Type B pancreatic cell (in vitro differentiated cells): ENCODE data around the gene DDX39A. TPM values are rescaled to one million over a fixed set of nuclear protein-coding genes. Genes with fewer than 3 reads are reported as not detected.
"Not testable (repeated sequence)": the region's sequence is repeated elsewhere in the genome, so short reads cannot be mapped to it uniquely, and the experiment has no call there.

ENCODE experiments used
- DNase-seq: peaks from one replicate; pipeline ENCODE4 v3.0.0; 2021; ENCODE audit warnings: mixed read lengths; ENCODE audit not compliant: unreplicated experiment; ENCODE audit errors: extremely low spot score
- H3K27ac Mint-ChIP-seq: 2 replicates; pipeline ENCODE4 v1.8.0; 2021; ENCODE audit warnings: mild to moderate bottlenecking, mixed read lengths
- H3K27me3 Mint-ChIP-seq: 2 replicates; pipeline ENCODE4 v1.8.0; 2021; ENCODE audit warnings: mixed read lengths
- H3K36me3 Mint-ChIP-seq: 2 replicates; pipeline ENCODE4 v1.8.0; 2021; ENCODE audit warnings: mixed read lengths
- H3K4me1 Mint-ChIP-seq: one replicate; pipeline ENCODE4 v1.8.0; 2021; ENCODE audit warnings: mixed read lengths; ENCODE audit not compliant: unreplicated experiment
- H3K4me3 Mint-ChIP-seq: 2 replicates; pipeline ENCODE4 v1.8.0; 2021; ENCODE audit warnings: mild to moderate bottlenecking, mixed read lengths
- H3K9me3 Mint-ChIP-seq: 2 replicates; pipeline ENCODE4 v1.8.0; 2021; ENCODE audit warnings: mixed read lengths
- CTCF ChIP-seq: fragments of 200-600 bp; sonication (generic); conservative IDR thresholded peaks from 2 replicates; pipeline ENCODE4 v1.5.0; 2021; ENCODE audit warnings: antibody characterized with exemption, mild to moderate bottlenecking
- total RNA-seq: library from RNA; stranded (reverse); gene quantifications from 2 replicates; pipeline ENCODE4 v1.2.1, GENCODE V29; 2021; ENCODE audit warnings: low replicate concordance

DDX39A gene
- total RNA-seq, 1 donor from 2014 or later: 84.3 TPM

GRCh38 chr19:14459703-14460102, 40.6 kb upstream of the DDX39A start:
- Mint-ChIP-seq H3K36me3 (peaks cover 16% of the 10 kb centered on the region), H3K9me3 (no peaks in the 10 kb centered on the region), H3K4me3 (no peak overlapping the region), H3K27ac (no peak overlapping the region), H3K27me3 (no peaks in the 10 kb centered on the region), H3K4me1 (no peaks in the 10 kb centered on the region)
- TF ChIP-seq CTCF: no peak
- no peak for DNase-seq

GRCh38 chr19:14452303-14452702, 33.2 kb upstream of the DDX39A start:
- not testable (repeated sequence) for H3K4me1 Mint-ChIP-seq, H3K27me3 Mint-ChIP-seq, DNase-seq, H3K9me3 Mint-ChIP-seq, H3K4me3 Mint-ChIP-seq, H3K27ac Mint-ChIP-seq
- H3K36me3 Mint-ChIP-seq: peaks cover 22% of the 10 kb centered on the region

GRCh38 chr19:14450876-14451275, 31.7 kb upstream of the DDX39A start:
- H3K36me3 Mint-ChIP-seq: peaks cover 25% of the 10 kb centered on the region
- no peaks in the 10 kb centered on the region for H3K4me1 Mint-ChIP-seq
- H3K27me3 Mint-ChIP-seq: no peaks in the 10 kb centered on the region
- no peaks in the 10 kb centered on the region for H3K9me3 Mint-ChIP-seq
- no peak for DNase-seq
- H3K4me3 Mint-ChIP-seq: no peak overlapping the region
- H3K27ac Mint-ChIP-seq: no peak overlapping the region
- no peak for TF ChIP-seq CTCF

- H3K36me3 Mint-ChIP-seq: peaks cover 25% of the 10 kb centered on the region
- H3K4me1 Mint-ChIP-seq: no peaks in the 10 kb centered on the region
- H3K27me3 Mint-ChIP-seq: no peaks in the 10 kb centered on the region
- DNase-seq: no peak
- no peak overlapping the region for H3K4me3 Mint-ChIP-seq
- no peak overlapping the region for H3K27ac Mint-ChIP-seq
- H3K9me3 Mint-ChIP-seq: no peaks in the 10 kb centered on the region
- no peak for TF ChIP-seq CTCF
These were observed 31.2 kb upstream of the DDX39A start for GRCh38 chr19:14450168-14450874.

GRCh38 chr19:14449321-14449720, 30.2 kb upstream of the DDX39A start:
- H3K4me1 Mint-ChIP-seq: no peaks in the 10 kb centered on the region
- peak overlapping the region; percentile 75 for H3K27ac Mint-ChIP-seq
- H3K4me3 Mint-ChIP-seq: no peak overlapping the region
- TF ChIP-seq CTCF: no peak
- no peak for DNase-seq
- no peaks in the 10 kb centered on the region for H3K27me3 Mint-ChIP-seq
- H3K36me3 Mint-ChIP-seq: peaks cover 25% of the 10 kb centered on the region
- no peaks in the 10 kb centered on the region for H3K9me3 Mint-ChIP-seq

- Mint-ChIP-seq H3K27me3 (no peaks in the 10 kb centered on the region), H3K36me3 (peaks cover 28% of the 10 kb centered on the region)
- no peak for TF ChIP-seq CTCF
These were observed 27.3 kb upstream of the DDX39A start for GRCh38 chr19:14446336-14447036.

More at GRCh38 chr19:14446336-14447036, 27.3 kb upstream of the DDX39A start:
- no peak for DNase-seq
- no peak overlapping the region for H3K27ac Mint-ChIP-seq
- H3K9me3 Mint-ChIP-seq: no peaks in the 10 kb centered on the region
- H3K4me1 Mint-ChIP-seq: no peaks in the 10 kb centered on the region
- H3K4me3 Mint-ChIP-seq: no peak overlapping the region
